Mesendoderm (in vitro differentiated cells): ENCODE results near the gene INPP5J.
A peak's percentile ranks its signal among the peaks of the same experiment; 100 is the strongest.
"Not testable (repeated sequence)": the region's sequence is repeated elsewhere in the genome, so short reads cannot be mapped to it uniquely, and the experiment has no call there.

Experiments
- DNase-seq: peaks from one replicate; pipeline ENCODE4 v3.0.0; 2013
- H2AK5ac ChIP-seq: 2 replicates; pipeline ENCODE4 v1.6.1; 2013; ENCODE audit warnings: low read length, inconsistent platforms
- H2BK120ac ChIP-seq: 2 replicates; pipeline ENCODE4 v1.6.1; 2013; ENCODE audit warnings: low read depth, mild to moderate bottlenecking, low read length, moderate library complexity, mixed read lengths
- H2BK15ac ChIP-seq: replicated peaks from 2 replicates; pipeline ENCODE4 v1.6.1; 2013; ENCODE audit warnings: low read depth, mild to moderate bottlenecking, moderate library complexity
- H2BK5ac ChIP-seq: 2 replicates; pipeline ENCODE4 v1.6.1; 2013; ENCODE audit warnings: low read length, inconsistent platforms
- H3K18ac ChIP-seq: 2 replicates; pipeline ENCODE4 v1.6.1; 2013; ENCODE audit warnings: mild to moderate bottlenecking, low read length, mixed read lengths
- H3K23ac ChIP-seq: one replicate; pipeline ENCODE4 v1.6.1; 2013; ENCODE audit warnings: low read length
- H3K27ac ChIP-seq: 2 replicates; pipeline ENCODE4 v1.5.1; 2013; ENCODE audit warnings: low read depth, mild to moderate bottlenecking, inconsistent platforms, low read length, moderate library complexity
- H3K27me3 ChIP-seq: 2 replicates; pipeline ENCODE4 v1.6.1; 2013; ENCODE audit warnings: low read length, control low read depth, mild to moderate bottlenecking, inconsistent platforms; ENCODE audit not compliant: insufficient read depth, poor library complexity
- H3K36me3 ChIP-seq: 2 replicates; pipeline ENCODE4 v1.6.1; 2013; ENCODE audit warnings: low read length, inconsistent platforms; ENCODE audit not compliant: control insufficient read depth, insufficient read depth
- H3K4ac ChIP-seq: one replicate; pipeline ENCODE4 v1.6.1; 2013; ENCODE audit warnings: low read depth, mild to moderate bottlenecking, low read length, moderate library complexity
- H3K4me1 ChIP-seq: 2 replicates; pipeline ENCODE4 v1.6.1; 2013; ENCODE audit warnings: low read depth, low read length, inconsistent platforms; ENCODE audit not compliant: control insufficient read depth
- H3K4me2 ChIP-seq: 2 replicates; pipeline ENCODE4 v1.6.1; 2013; ENCODE audit warnings: low read length
- H3K4me3 ChIP-seq: 2 replicates; pipeline ENCODE4 v1.5.1; 2013; ENCODE audit warnings: mild to moderate bottlenecking, low read length
- H3K56ac ChIP-seq: one replicate; pipeline ENCODE4 v1.6.1; 2013; ENCODE audit warnings: low read length
- H3K79me1 ChIP-seq: 2 replicates; pipeline ENCODE4 v1.6.1; 2013; ENCODE audit warnings: low read length, inconsistent platforms
- H3K79me2 ChIP-seq: 2 replicates; pipeline ENCODE4 v1.6.1; 2013; ENCODE audit warnings: mild to moderate bottlenecking, low read length; ENCODE audit not compliant: control insufficient read depth, insufficient read depth
- H3K9ac ChIP-seq: 2 replicates; pipeline ENCODE4 v1.6.1; 2013; ENCODE audit warnings: low read length, inconsistent platforms
- H4K5ac ChIP-seq: one replicate; pipeline ENCODE4 v1.6.1; 2013; ENCODE audit warnings: low read length
- H4K8ac ChIP-seq: one replicate; pipeline ENCODE4 v1.6.1; 2013; ENCODE audit warnings: low read depth, mild to moderate bottlenecking, control low read depth, low read length, moderate library complexity
- WGBS: extraction: QIAGEN DNeasy Blood & Tissue Kit; methylation state at CpG from one replicate; pipeline ENCODE4 v1.1.7; 2013; ENCODE audit warnings: low lambda C conversion rate, missing lambda C conversion rate; ENCODE audit not compliant: insufficient coverage; ENCODE audit errors: extremely low coverage; 5-methylcytosine and 5-hydroxymethylcytosine counted together

The INPP5J gene

DNA sequence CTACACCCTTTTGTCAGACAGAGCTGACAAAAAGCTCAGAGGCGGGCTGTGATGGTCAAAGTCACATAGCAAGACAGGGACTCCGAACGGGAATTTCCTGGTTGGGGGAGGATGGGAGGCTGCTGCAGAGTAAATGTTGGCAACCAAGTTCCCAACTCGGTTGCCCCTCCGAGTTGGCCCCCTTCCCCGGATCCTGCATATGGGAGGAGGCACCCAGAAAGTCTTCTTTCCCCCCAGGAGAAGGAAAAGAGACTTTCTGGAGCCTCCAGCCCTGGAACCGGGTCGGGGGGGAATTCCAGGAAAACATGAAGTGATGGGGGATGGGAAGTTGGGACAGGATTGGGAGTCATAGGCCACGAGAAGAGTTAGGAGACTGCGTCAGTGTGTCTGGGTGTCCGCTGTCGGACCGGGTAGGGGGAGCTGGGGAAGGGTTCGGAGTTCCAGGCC, 16.0 kb upstream of the INPP5J start:
- no CpG with 5 or more reads among the region's 14 CpGs for WGBS
- H2BK15ac ChIP-seq, result no peak overlapping the region
- H3K56ac ChIP-seq, result peak overlapping the region; percentile 89
- H3K79me2 ChIP-seq, result no peaks in the 10 kb centered on the region
- no peak overlapping the region for H3K4ac ChIP-seq
- H3K79me1 ChIP-seq, result no peaks in the 10 kb centered on the region
- H3K27ac ChIP-seq, result no peak overlapping the region
- no peak for DNase-seq
- H3K4me2 ChIP-seq, result peak overlapping the region; percentile 85
- peak overlapping the region; percentile 79 for H3K9ac ChIP-seq
- H3K4me3 ChIP-seq, result peak overlapping the region; percentile 41
- H4K8ac ChIP-seq, result no peak overlapping the region
- peaks cover 2% of the 10 kb centered on the region for H3K4me1 ChIP-seq
- no peak overlapping the region for H2AK5ac ChIP-seq
- H3K27me3 ChIP-seq, result no peaks in the 10 kb centered on the region
- no peak overlapping the region for H3K18ac ChIP-seq
- no peak overlapping the region for H2BK120ac ChIP-seq
- H3K36me3 ChIP-seq, result no peaks in the 10 kb centered on the region
- no peak overlapping the region for H4K5ac ChIP-seq
- no peak overlapping the region for H3K23ac ChIP-seq
- H2BK5ac ChIP-seq, result no peak overlapping the region

DNA sequence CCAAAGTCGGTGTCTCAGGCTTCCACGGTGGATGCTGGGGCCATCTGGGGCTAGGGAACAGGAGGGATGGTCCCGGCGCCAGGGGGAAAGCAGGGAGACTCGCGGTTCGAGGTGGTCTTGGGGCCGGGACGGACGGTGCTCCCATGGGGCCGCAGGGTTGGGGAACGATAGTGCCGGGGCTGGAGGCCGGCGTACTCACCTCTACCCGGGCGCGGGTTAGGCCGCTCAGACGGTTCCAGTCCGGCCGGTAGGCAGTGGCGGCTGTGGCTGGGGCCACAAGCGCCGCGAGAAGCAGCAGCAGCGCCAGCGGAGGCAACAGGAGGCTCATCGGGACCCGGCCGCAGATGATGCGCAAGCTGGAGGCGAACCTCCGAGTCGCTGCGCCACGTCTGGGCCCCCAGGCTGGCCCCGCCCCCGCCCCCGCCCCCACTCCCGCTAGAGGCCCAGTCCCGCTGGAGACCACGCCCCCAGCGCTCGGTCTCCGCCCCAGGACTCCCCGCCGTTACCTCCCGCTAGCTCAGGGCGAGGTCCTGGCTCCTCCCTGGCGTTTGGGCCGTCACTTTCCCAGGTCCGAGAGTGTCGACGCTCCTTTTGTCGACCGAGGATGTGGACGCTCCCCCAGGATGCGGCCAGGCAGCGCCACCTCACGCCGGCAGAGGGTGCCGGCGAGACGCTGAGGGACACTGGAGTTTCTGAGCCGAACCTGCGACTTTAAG, 15.4 kb upstream of the INPP5J start, which contains the start of gene SELENOM:
Gene SELENOM (minus strand): TSS at position 391 of the 716 bp plus-strand sequence. CDS start 63 bp downstream, at position 328.
- Histone ChIP-seq H3K79me2 (no peaks in the 10 kb centered on the region), H3K4me3 (peak within 1 kb of the TSS; percentile 41), H3K4me2 (peak within 1 kb of the TSS; percentile 85), H2BK120ac (no peak within 1 kb of the TSS), H3K4me1 (peaks cover 2% of the 10 kb centered on the region), H4K5ac (no peak within 1 kb of the TSS), H3K9ac (peak within 1 kb of the TSS; percentile 79), H3K79me1 (no peaks in the 10 kb centered on the region), H2BK15ac (no peak within 1 kb of the TSS), H2AK5ac (no peak within 1 kb of the TSS), H3K4ac (no peak within 1 kb of the TSS), H3K27ac (peak within 1 kb of the TSS; percentile 26), H4K8ac (no peak within 1 kb of the TSS), H3K23ac (no peak within 1 kb of the TSS), H3K56ac (peak within 1 kb of the TSS; percentile 89), H2BK5ac (no peak within 1 kb of the TSS), H3K36me3 (no peaks in the 10 kb centered on the region), H3K27me3 (no peaks in the 10 kb centered on the region), H3K18ac (no peak within 1 kb of the TSS)
- no CpG with 5 or more reads among the region's 67 CpGs for WGBS
- DNase-seq, result peak; percentile 98

DNA sequence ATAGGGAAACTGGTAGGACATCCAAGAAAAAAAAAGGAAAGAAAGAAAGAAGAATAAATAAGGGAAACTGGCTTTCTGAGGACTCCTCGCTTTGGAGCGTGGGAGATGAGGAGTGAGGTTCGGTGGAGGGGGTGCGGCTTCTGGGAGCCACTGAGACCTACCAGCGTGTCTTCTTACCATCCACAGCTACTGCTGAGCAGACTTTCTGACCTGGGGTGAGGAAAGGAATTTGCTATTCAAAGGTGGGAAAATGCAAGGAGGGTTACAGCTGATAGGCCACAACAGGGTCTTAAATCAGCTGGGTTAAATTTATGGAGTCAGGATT, 14.9 kb upstream of the INPP5J start:
- no peak overlapping the region for H4K5ac ChIP-seq
- no peak overlapping the region for H3K4ac ChIP-seq
- H3K79me1 ChIP-seq, result no peaks in the 10 kb centered on the region
- H2BK120ac ChIP-seq, result no peak overlapping the region
- H3K4me3 ChIP-seq, result no peak overlapping the region
- peak overlapping the region; percentile 26 for H3K27ac ChIP-seq
- peak overlapping the region; percentile 76 for H3K56ac ChIP-seq
- peaks cover 2% of the 10 kb centered on the region for H3K4me1 ChIP-seq
- peak overlapping the region; percentile 45 for H3K9ac ChIP-seq
- no peak overlapping the region for H2BK5ac ChIP-seq
- H3K4me2 ChIP-seq, result peak overlapping the region; percentile 50
- no peaks in the 10 kb centered on the region for H3K79me2 ChIP-seq
- no peak overlapping the region for H4K8ac ChIP-seq
- H2AK5ac ChIP-seq, result no peak overlapping the region
- DNase-seq, result no peak
- H3K18ac ChIP-seq, result no peak overlapping the region
- no peaks in the 10 kb centered on the region for H3K27me3 ChIP-seq
- no peaks in the 10 kb centered on the region for H3K36me3 ChIP-seq
- no peak overlapping the region for H2BK15ac ChIP-seq
- H3K23ac ChIP-seq, result no peak overlapping the region
- WGBS, result no CpG with 5 or more reads among the region's 5 CpGs

DNA sequence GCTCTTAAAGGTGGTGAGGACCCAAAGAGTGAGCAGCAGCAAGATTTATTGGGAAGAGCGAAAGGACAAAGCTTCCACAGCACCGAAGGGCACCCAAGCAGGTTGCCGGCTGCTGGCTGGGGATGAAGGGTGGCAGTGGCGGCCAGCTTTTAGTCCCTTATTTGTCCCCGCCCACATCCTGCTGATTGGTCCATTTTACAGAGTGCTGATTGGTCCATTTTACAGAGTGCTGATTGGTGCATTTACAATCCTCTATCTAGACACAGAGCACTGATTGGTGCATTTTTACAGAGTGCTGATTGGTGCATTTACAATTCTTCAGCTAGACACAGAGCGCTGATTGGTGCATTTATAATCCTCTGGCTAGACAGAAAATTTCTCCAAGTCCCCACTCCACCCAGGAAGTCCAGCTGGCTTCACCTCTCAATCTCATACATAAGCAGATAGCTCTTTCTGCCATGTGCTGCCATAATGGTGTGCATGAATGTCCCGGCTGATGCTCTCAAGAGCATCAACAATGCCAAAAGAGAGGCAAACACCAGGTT, 10.1 kb upstream of the INPP5J start:
- H3K79me1 ChIP-seq, H3K27ac ChIP-seq, H2AK5ac ChIP-seq, H3K9ac ChIP-seq, H3K4me2 ChIP-seq, H3K4ac ChIP-seq, H2BK120ac ChIP-seq, H3K56ac ChIP-seq, H3K79me2 ChIP-seq, H3K23ac ChIP-seq, H3K27me3 ChIP-seq, H4K5ac ChIP-seq, H2BK5ac ChIP-seq, H3K18ac ChIP-seq, H2BK15ac ChIP-seq, H3K4me3 ChIP-seq, H3K36me3 ChIP-seq, H3K4me1 ChIP-seq, DNase-seq, H4K8ac ChIP-seq: not testable (repeated sequence)
- no CpG with 5 or more reads among the region's 7 CpGs for WGBS

DNA sequence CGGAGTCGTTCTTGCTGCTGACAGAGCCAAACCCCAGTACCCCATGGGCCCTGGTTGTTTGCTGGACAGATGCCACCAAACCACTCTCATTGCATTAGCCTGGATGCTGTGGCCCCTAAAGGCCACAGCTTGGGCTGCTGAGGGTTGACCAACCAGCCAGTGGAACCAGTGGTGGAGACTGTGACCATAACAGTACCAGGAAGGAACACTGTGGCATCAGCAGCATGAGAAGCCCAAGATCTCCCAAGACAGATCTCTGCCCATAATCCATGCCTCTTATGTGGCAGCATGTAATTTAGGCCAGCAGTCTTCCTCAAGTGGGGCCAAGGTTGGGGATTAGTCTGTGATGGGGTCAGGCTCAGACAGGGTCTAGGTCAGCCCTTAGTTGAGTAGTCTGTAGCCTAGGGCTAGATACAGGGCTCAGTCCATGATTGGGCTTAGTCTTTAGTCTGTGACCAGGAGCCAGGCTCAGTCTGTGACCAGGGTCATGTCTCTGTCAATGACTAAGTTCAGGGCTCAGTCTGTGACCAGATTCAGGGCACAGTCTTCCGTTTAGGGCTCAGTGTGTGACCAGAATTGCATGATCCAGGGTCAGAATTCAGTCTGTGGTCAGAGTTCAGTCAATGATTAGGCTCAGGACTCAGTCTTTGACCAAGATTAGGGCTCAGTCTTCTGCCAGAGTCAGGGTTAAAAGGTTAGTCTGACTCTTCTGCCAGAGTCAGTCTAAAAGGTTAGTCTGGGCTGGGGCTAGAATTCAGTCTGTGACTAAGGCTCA, 4.5 kb upstream of the INPP5J start:
- no peak overlapping the region for H2BK15ac ChIP-seq
- no peak overlapping the region for H3K4me3 ChIP-seq
- WGBS, result no CpG with 5 or more reads among the region's 3 CpGs
- no peaks in the 10 kb centered on the region for H3K4me1 ChIP-seq
- no peaks in the 10 kb centered on the region for H3K27me3 ChIP-seq
- DNase-seq, result no peak
- no peak overlapping the region for H3K27ac ChIP-seq
- no peak overlapping the region for H4K8ac ChIP-seq
- H3K79me1 ChIP-seq, result no peaks in the 10 kb centered on the region
- H3K79me2 ChIP-seq, result no peaks in the 10 kb centered on the region
- no peaks in the 10 kb centered on the region for H3K36me3 ChIP-seq
- no peak overlapping the region for H2BK5ac ChIP-seq
- H3K56ac ChIP-seq, result no peak overlapping the region
- no peak overlapping the region for H3K23ac ChIP-seq
- H3K18ac ChIP-seq, result no peak overlapping the region
- no peak overlapping the region for H3K4me2 ChIP-seq
- no peak overlapping the region for H2AK5ac ChIP-seq
- H3K4ac ChIP-seq, result no peak overlapping the region
- H3K9ac ChIP-seq, result no peak overlapping the region
- no peak overlapping the region for H2BK120ac ChIP-seq
- H4K5ac ChIP-seq, result no peak overlapping the region
